ENCODE data around the gene ITGAE.

DNA sequence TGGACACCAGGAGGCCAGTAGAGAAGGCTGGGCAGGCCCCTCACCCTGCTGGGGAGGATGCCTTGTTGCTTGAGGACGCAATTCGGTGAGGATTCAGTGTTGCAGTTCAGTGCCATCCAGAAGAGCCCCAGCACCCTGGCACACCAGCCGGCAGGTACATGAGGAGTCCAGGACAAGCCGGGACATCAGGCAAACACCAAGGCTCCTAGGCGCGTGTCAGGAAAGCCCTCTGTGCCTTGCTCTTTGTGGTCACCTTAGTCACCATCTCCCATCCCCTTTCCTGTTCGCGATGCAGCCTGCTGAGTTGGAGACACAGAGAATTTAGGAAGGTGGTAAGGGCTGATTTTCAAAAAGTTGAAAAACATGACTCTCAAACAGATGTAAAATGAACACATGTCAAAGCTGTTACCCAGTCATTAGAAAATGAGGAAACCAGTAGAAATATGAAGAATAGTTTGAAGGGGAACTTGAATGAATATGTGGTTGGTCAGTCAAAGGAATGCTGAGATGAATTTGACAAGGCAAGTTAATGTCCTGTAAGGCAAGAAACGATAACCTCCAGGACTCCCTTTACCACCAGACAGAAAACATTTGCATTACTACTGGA is 47.3 kb upstream of the ITGAE start:
- TF ChIP-seq, protein P1, sequence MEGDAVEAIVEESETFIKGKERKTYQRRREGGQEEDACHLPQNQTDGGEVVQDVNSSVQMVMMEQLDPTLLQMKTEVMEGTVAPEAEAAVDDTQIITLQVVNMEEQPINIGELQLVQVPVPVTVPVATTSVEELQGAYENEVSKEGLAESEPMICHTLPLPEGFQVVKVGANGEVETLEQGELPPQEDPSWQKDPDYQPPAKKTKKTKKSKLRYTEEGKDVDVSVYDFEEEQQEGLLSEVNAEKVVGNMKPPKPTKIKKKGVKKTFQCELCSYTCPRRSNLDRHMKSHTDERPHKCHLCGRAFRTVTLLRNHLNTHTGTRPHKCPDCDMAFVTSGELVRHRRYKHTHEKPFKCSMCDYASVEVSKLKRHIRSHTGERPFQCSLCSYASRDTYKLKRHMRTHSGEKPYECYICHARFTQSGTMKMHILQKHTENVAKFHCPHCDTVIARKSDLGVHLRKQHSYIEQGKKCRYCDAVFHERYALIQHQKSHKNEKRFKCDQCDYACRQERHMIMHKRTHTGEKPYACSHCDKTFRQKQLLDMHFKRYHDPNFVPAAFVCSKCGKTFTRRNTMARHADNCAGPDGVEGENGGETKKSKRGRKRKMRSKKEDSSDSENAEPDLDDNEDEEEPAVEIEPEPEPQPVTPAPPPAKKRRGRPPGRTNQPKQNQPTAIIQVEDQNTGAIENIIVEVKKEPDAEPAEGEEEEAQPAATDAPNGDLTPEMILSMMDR (IDR thresholded peaks at IDR 0.05) = no peak
- TF ChIP-seq POLR2A (IDR thresholded peaks at IDR 0.05) = no peak
